ENCODE measurements around the gene MVB12B. TPM values are rescaled to one million over a fixed set of nuclear protein-coding genes. Genes with fewer than 3 reads are reported as not detected.

Gene MVB12B
- total and polyA plus RNA-seq, 2 of the 8 experiments (the other 6 are each of a cell fraction or from before 2014, with no cell fraction given), result 2.6 to 5.0 TPM

DNA sequence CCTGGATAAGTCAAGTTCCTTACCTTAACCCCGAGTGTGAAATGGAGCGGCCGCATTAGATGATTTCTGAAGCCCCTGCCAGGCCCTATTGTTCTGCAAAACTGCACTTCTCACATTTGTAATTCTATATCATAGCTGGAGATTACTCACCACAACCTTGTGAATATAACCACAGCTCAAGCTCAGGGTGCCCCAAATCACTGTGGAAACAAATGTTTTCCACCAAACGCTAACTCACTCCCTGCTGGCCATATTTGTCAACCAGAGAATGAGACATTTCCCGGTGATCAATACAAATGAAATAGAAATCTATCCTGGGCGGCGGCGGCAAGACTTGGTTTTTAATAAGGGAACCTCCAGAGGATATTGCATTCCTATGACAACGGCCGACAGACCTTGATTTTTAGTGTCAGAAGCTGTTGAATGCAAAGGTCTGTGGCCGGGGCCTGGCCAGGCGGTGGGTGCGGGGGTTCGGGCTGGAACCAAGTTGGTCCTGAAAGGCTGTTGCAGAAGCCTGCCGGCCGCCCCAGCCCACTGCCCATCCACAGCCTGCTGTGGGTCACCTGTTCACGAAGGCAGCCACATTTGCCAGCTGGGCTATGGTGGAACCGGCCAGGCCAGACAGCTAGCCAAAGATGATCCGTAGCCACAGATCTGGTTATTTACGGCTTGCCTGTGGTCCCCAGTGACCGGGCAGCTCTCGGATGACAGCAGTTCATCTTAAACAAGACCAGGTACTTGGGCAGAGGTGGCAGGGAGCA lies 193.2 kb downstream of the MVB12B start:
- Histone ChIP-seq H2AK5ac (ENCODE audit: low read depth, low read length) (no peak overlapping the region), H2BK15ac (ENCODE audit: low read length) (0 out of 2 replicates have a peak overlapping the region, but pooled peaks have one; percentile 32), H3K14ac (ENCODE audit: insufficient read length) (no peak overlapping the region), H3K79me1 (ENCODE audit: low read depth, low read length) (no peaks in the 10 kb centered on the region; the same call in 1 of the 2 replicates), H3K4me3 (ENCODE audit: extremely low read depth in 1 of 4, insufficient read depth in 2 of 4, low read depth in 3 of 4, low read length in 4 of 4) (no peak overlapping the region), H2BK120ac (replicated peaks; ENCODE audit: low read depth, low read length) (no peak overlapping the region), H3K9me3 (ENCODE audit: insufficient read depth in 2 of 2, low read depth in 1 of 2, low read length in 1 of 2) (no peaks in the 10 kb centered on the region), H2BK12ac (ENCODE audit: low read depth, low read length) (peak overlapping the region; percentile 86; the same call in 1 of the 2 replicates), H2AFZ (ENCODE audit: low read length) (no peak overlapping the region), H3K4ac (replicated peaks; ENCODE audit: insufficient read length, low read depth, low read length) (no peak overlapping the region), H4K20me1 (replicated peaks in 1 of 2; ENCODE audit: control insufficient read depth in 1 of 2, insufficient read depth in 2 of 2, low read length in 2 of 2) (no peaks in the 10 kb centered on the region), H2BK5ac (ENCODE audit: low read depth, low read length) (no peak overlapping the region; the same call in 1 of the 2 replicates), H3K27ac (ENCODE audit: low read depth, low read length) (no peak overlapping the region), H3K36me3 (ENCODE audit: control insufficient read depth in 2 of 4, insufficient read depth in 4 of 4, low read length in 3 of 4) (no peaks in the 10 kb centered on the region), H4K91ac (replicated peaks; ENCODE audit: insufficient read length, low read length) (no peak overlapping the region), H3K23ac (ENCODE audit: insufficient read length) (no peak overlapping the region), H4K8ac (ENCODE audit: extremely low read depth, insufficient read depth, low read length) (0 out of 2 replicates have a peak overlapping the region, but pooled peaks have one; percentile 36), H3K23me2 (ENCODE audit: low read depth, low read length) (no peaks in the 10 kb centered on the region), H3K4me1 (replicated peaks in 1 of 4; ENCODE audit: control insufficient read depth in 3 of 4, insufficient read depth in 4 of 4, low read length in 3 of 4) (peaks cover 0 to 3% (median 1%) of the 10 kb centered on the region in 4 experiments; a peak in 5 of 7 replicates), H3K18ac (ENCODE audit: extremely low read depth, low read length) (no peak overlapping the region; the same call in 1 of the 2 replicates), H3K79me2 (ENCODE audit: control insufficient read depth in 1 of 2, insufficient read depth in 2 of 2, low read length in 2 of 2) (no peaks in the 10 kb centered on the region), H3K9ac (replicated peaks in 1 of 4; ENCODE audit: extremely low read depth in 1 of 4, low read depth in 3 of 4, low read length in 3 of 4) (no peak overlapping the region), H2BK20ac (ENCODE audit: low read length) (no peak overlapping the region), H3K56ac (replicated peaks; ENCODE audit: insufficient read length, low read depth, low read length) (no peak overlapping the region), H4K5ac (ENCODE audit: insufficient read length, low read depth, low read length) (no peak overlapping the region), H3K27me3 (replicated peaks in 1 of 4; ENCODE audit: control insufficient read depth in 3 of 4, extremely low read depth in 1 of 4, insufficient read depth in 3 of 4, low read length in 3 of 4) (peaks cover 0 to 11% (median 6%) of the 10 kb centered on the region in 4 experiments; a peak in 4 of 7 replicates), H3K4me2 (ENCODE audit: insufficient read depth in 1 of 2, low read depth in 2 of 2, low read length in 2 of 2) (no peak overlapping the region)
- FAIRE-seq (no peak), DNase-seq (ENCODE audit: low read depth in 1 of 2, low spot score in 2 of 2) (peak in 1 of 2 experiments; percentile 54)
- 75% methylated on average over 22 of the region's 22 CpGs; no CpG with 5 or more reads in 1 of the 2 experiments for WGBS, 2 experiments (ENCODE audit: extremely low coverage in 1 of 2, insufficient coverage in 1 of 2, insufficient read length in 1 of 2, insufficient replicate concordance in 2 of 2, low coverage in 1 of 2, low lambda C conversion rate in 2 of 2, missing lambda C conversion rate in 1 of 2)
- ChIA-PET POLR2A (ENCODE audit: partially characterized antibody) (no interaction called here), CTCF (ENCODE audit: partially characterized antibody) (interaction anchor here (0.7 to 24.3 kb wide), 7 partner anchors 12 to 262 kb away, joined by 3 to 343 read pairs (median 6); no protein-coding TSS in a partner anchor)
- TF ChIP-seq RXRA (IDR thresholded peaks at IDR 0.05; ENCODE audit: insufficient read depth, low read depth, low read length), result no peak
- no peak for TF ChIP-seq CHD2 (IDR thresholded peaks at IDR 0.05; ENCODE audit: low read length)
- no peak for TF ChIP-seq FOSL1 (IDR thresholded peaks at IDR 0.05; ENCODE audit: insufficient read depth, low read depth, low read length)
- no peak for TF ChIP-seq CBX5 (IDR thresholded peaks at IDR 0.05; ENCODE audit: low read depth, low read length)
- TF ChIP-seq KDM5A (IDR thresholded peaks at IDR 0.05; ENCODE audit: low read length), result no peak
- TF ChIP-seq CEBPB (IDR thresholded peaks at IDR 0.05; ENCODE audit: low read depth, low read length), result no peak
- TF ChIP-seq, protein P1, sequence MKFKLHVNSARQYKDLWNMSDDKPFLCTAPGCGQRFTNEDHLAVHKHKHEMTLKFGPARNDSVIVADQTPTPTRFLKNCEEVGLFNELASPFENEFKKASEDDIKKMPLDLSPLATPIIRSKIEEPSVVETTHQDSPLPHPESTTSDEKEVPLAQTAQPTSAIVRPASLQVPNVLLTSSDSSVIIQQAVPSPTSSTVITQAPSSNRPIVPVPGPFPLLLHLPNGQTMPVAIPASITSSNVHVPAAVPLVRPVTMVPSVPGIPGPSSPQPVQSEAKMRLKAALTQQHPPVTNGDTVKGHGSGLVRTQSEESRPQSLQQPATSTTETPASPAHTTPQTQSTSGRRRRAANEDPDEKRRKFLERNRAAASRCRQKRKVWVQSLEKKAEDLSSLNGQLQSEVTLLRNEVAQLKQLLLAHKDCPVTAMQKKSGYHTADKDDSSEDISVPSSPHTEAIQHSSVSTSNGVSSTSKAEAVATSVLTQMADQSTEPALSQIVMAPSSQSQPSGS (IDR thresholded peaks at IDR 0.05; ENCODE audit: low read length), result no peak
- no peak for TF ChIP-seq SP1 (IDR thresholded peaks at IDR 0.05; ENCODE audit: low read depth, low read length)
- no peak for TF ChIP-seq NANOG (IDR thresholded peaks at IDR 0.05; ENCODE audit: insufficient read depth, low read depth, low read length, poor library complexity, severe bottlenecking)
- TF ChIP-seq, protein P2, sequence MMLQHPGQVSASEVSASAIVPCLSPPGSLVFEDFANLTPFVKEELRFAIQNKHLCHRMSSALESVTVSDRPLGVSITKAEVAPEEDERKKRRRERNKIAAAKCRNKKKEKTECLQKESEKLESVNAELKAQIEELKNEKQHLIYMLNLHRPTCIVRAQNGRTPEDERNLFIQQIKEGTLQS (IDR thresholded peaks at IDR 0.05; ENCODE audit: insufficient read depth, low read depth, low read length), result no peak
